ENCODE data around the gene ARHGEF28.

DNA sequence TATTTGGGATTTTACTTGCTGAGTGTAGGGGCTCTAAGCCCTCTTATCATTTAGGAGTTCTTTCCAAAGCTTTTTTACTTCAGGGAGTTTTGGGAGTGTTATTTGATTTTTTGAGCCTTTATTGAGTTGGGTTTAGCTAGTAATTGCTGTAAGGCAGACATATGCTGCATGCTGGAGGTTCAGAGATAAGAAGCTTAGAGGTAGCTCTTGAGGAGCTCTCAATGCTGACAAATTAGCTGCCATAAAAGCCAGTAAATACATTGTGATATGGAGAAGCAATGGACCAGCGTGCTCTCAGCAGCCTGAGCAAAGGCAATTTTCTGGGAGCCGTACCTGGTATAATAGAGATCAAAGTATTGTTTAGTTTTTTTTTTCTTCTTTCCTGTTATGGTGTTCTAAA lies 11.6 kb downstream of the ARHGEF28 start:
- TF ChIP-seq, protein P1, sequence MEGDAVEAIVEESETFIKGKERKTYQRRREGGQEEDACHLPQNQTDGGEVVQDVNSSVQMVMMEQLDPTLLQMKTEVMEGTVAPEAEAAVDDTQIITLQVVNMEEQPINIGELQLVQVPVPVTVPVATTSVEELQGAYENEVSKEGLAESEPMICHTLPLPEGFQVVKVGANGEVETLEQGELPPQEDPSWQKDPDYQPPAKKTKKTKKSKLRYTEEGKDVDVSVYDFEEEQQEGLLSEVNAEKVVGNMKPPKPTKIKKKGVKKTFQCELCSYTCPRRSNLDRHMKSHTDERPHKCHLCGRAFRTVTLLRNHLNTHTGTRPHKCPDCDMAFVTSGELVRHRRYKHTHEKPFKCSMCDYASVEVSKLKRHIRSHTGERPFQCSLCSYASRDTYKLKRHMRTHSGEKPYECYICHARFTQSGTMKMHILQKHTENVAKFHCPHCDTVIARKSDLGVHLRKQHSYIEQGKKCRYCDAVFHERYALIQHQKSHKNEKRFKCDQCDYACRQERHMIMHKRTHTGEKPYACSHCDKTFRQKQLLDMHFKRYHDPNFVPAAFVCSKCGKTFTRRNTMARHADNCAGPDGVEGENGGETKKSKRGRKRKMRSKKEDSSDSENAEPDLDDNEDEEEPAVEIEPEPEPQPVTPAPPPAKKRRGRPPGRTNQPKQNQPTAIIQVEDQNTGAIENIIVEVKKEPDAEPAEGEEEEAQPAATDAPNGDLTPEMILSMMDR (IDR thresholded peaks at IDR 0.05), result no peak
- no peak for TF ChIP-seq EZH2 (IDR thresholded peaks at IDR 0.05)
